Activated CD8-positive, alpha-beta memory T cell treated with anti-CD3 and anti-CD28 coated beads, Interleukin-2, amount 50 U/mL, for 48 hours (primary cell): ENCODE results near the gene CDK18.
A peak's percentile ranks its signal among the peaks of the same experiment; 100 is the strongest.

ENCODE experiments used
- DNase-seq: peaks from one replicate; pipeline ENCODE4 v3.0.0-alpha.2; 2020

Gene CDK18

GRCh38 chr1:205575294-205575885 is 70.9 kb downstream of the CDK18 start:
- peak; percentile 47 for DNase-seq

DNA sequence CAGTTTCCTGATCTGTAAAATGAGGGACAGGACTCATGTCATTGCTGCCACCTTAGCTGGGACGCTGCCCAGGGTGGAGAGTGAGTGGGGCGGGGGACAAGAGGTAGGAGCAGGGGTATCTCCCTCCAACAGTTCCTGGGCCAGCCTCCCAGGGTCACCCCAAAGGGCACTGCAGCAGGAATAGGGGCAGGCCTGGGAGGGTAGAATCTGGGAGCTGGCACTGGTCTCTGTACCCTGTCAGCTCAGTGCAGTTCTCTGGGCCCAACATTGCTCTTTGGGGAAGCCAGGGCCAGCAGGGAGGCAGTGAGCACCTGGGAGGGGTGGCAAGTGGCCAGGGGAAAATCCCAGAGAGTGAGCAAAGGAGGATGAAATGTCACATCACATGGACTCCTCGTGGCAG is 71.5 kb downstream of the CDK18 start:
- peak; percentile 23 for DNase-seq

- DNase-seq, result peak; percentile 42
Observed at GRCh38 chr1:205576805-205577761, 72.6 kb downstream of the CDK18 start.

DNA sequence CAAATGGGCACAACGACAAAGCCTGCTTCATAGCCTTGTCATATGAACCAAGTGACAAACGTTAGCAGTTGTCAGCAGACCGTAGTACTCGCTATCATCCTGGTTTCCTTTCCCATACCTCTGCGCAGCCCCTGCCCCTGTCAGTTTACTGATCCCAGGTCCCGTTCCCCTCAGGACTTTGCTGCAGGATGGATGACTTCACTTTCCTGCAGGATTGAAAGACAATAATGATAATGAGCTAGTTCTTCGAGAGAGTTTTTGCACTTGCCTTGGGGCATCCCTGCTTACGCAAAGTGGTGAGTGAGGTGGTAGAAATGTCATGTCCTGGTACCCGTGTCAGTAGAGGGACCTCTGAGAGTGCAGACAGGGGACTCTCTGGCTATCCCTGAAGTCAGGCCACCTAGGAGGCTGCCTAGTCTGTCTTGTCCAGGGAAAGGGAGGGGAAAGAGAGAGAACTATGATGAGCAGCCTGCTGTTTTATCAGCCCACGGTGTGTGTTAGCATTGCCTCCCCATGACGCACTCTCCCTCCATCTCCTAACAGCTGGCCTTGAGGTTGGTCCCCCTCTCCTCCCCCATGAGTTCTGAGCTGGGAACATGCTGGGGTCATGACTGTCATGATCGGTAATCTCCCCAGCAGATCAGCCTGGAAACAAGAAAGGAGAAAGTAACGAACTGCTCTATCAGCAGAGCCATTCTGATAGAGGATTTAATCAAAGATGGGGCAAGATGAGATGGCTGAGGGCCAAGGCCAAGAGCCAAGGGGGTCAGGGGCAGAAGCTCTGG is 73.6 kb downstream of the CDK18 start:
- peak; percentile 36 for DNase-seq

- DNase-seq, result peak; percentile 22
Observed at GRCh38 chr1:205578780-205579571, 74.5 kb downstream of the CDK18 start.

GRCh38 chr1:205579711-205580110 is 75.2 kb downstream of the CDK18 start:
- peak; percentile 37 for DNase-seq

- peak; percentile 43 for DNase-seq
Observed at GRCh38 chr1:205580140-205580922, 75.9 kb downstream of the CDK18 start.

- DNase-seq, result no peak
Observed at GRCh38 chr1:205580923-205581180, 76.4 kb downstream of the CDK18 start.

GRCh38 chr1:205581321-205581980 is 77.0 kb downstream of the CDK18 start:
- peak; percentile 48 for DNase-seq

- no peak for DNase-seq
Observed at GRCh38 chr1:205582046-205582445, 77.6 kb downstream of the CDK18 start.
